Dedifferentiated amniotic fluid mesenchymal stem cell (primary cell): Measurements from ENCODE around the gene HEYL.
A peak's percentile ranks its signal among the peaks of the same experiment; 100 is the strongest.

Source experiments
- DNase-seq: peaks from one replicate; pipeline ENCODE4 v3.0.0-alpha.2; 2016; ENCODE audit errors: extremely low spot score

HEYL gene

GRCh38 chr1:39637361-39637760 lies 2.1 kb downstream of the HEYL start:
- no peak for DNase-seq

DNA sequence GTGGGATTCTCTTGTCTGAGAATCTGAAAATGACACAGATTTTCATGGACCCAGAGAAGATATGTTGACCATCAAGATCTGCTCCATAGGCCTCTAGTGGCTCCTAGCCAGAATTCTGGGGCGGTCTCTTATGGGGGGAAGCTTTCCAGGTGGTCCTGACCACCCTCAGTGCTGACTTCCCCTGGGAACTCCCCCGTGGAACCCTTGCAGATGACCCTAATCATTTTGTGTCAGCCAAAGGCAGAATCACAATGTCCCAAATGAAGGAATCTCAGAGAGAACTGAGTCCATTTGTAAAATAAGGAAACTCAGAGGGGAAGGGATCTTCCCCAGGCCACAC lies 3.6 kb downstream of the HEYL start:
- no peak for DNase-seq

DNA sequence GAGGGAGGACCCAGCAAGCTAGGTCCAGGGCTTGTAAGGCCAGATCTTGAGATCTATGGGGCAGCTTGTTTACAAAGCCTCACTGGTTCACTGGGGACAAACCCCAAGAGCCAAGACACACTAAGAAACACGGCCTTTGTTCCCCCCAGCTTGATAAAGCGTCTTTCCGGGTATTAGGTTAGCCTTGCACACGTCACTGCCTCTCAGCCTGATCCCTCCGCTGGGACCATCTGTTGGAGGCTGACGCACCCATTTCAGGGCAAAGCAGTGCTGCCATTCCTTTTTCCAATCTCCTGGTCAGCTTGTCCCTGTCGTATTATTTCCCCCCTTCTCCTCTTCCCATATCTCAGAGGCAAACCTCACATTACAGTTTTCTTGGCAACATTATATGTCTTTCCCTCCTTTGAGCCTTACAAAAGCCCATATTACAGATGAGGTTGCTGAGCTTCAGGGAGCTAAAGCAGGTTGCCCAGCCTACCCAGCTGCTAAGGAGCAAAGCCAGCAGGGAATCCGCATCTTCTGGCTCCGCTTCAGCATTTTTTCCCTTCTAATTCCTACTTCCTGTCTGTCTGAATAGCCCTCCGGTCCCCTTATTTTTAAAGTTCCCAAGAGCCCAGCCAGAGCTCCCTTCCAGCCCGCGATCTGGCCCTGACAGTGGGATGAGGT lies 4.1 kb downstream of the HEYL start:
- DNase-seq, result no peak

DNA sequence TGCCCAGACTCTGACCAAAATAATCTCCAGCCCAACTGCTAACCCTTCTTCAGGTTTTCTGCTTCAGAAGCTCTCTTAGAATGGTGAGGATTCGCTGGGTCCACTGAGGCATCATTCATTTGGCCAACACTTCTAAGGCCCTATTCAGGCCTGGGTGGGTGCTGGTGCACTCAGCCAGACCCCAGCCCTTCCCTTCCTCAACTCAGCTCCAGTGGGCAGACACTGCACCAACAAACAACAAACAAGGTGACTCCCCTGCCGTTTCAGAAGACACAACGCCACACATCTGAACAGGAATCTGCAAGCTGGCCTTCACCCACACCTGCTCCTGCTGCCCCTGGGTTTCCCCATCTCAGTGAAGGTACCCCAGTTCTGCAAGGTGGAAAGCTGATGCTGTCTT lies 6.0 kb downstream of the HEYL start:
- no peak for DNase-seq

DNA sequence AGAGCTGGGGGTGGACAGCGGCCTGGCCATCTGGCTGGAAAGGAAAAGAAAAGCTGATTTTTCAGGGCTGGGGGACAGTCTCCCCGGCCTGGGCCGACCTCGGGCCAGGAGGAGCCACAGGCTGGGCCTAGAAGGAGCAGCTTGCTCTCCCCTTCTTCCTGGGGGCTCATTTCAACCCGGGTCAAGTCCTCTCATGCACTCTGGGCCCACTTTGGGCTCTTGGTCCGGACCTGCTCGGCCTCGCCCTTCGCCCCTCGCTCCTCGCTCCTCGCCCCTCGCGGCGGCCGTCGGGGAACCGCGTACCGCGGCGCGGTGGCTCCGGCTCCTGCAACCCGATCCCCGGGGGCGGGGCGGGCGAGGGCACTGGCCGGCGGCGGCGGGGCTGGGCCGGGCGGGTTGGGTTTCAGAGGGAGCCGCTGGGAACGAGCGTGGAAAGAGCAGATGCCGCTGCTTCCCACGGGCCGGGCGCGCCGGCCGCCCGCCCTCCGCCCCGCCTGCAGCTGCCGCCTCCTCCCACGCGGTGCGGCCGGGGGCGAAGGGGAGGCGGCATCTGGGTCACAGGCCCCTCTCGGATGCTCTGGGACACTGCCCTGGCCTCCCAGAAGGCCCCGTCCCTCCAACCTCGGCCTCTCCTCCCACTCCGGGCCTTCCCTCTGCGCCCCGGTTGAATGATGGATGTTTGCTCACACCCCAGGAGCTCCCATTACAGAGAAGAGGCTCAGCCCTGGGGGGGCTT lies 6.6 kb downstream of the HEYL start:
- no peak for DNase-seq

GRCh38 chr1:39632323-39632681 lies 7.1 kb downstream of the HEYL start:
- DNase-seq, result no peak

DNA sequence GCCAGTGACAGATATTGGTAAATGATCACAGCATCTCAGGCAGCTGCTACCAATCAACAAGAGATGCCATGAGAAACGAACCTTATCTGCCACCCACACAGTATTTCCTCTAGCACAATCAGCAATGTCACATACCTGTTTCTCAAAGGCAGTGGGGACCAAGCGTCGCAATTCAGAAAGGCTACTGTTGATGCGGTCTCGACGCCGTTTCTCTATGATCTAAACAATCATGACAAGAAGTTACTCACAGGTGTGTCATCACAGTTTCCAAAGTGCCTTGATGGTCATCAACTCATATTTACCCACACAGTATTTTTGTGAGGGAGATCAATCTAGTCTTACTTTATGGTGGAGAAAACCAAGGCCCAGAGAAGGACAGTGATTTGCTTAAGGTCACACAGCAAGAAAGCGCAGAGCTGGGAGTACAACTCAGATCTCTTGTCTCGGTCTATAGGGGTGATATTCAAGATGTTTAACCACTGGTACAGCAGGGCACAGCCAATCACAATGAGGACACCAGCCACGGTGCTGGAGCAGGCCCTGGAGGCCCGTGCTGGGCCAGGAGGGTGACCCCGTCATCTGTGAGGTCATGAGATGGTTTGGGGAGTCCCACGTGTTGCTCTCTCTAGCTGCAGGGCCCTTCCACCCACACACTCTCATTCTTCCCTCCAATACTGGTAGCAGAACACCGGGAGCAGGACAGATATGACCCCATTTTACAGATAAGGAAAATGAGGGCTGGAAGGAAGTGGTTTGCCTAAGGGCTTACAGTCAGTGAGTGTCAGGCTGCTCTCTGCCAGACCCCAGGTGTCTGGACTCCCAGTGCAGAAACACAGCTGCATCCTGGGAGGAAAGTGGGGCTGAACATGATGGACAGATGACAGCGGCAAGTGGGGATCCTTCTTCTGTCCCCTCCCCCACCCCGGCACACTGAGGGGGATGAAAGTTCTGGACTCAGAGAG lies 7.8 kb downstream of the HEYL start:
- no peak for DNase-seq

DNA sequence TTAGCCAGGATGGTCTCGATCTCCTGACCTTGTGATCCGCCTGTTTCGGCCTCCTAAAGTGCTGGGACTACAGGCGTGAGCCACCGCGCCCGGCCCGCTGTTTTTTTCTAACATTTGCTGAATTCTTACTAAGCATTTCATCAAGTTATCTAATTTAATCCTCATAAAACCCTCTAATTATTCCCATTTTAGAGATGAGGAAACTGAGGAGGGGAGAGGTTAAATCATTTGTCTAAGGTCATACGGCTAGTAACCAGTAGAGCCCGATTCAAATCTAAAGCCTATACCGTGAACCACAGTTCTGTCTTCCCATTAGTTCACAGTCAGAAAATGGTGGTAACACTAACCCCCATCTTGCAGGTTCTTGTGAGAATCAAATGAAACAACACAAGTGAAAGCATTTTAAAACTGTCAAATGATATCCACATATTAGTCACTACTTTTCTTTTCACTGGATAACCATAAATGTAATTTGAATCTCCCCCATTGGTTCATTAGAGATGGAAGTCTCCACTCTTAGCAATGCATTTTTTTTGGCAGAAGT lies 10.6 kb downstream of the HEYL start:
- DNase-seq, result no peak

DNA sequence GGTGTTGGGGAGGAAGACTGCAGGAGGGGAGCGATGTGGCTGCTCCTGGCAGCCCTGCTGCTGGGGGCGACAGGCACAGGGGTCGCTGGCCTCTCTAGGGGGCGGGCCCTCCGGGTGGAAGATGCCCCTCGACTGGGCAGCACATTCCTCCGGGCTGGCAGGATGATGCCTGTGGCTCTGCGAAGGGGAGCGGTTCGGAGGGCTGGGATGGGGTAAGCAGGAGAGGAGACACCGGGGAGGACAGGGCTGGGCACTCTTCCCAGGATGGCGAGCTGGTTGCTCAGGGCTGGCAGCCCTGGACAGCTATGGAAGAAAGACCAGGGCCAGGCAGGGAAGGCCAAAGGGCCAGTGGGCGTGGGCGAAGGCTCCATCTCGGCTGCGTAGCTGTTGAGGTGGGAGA lies 12.8 kb downstream of the HEYL start:
- DNase-seq, result no peak

DNA sequence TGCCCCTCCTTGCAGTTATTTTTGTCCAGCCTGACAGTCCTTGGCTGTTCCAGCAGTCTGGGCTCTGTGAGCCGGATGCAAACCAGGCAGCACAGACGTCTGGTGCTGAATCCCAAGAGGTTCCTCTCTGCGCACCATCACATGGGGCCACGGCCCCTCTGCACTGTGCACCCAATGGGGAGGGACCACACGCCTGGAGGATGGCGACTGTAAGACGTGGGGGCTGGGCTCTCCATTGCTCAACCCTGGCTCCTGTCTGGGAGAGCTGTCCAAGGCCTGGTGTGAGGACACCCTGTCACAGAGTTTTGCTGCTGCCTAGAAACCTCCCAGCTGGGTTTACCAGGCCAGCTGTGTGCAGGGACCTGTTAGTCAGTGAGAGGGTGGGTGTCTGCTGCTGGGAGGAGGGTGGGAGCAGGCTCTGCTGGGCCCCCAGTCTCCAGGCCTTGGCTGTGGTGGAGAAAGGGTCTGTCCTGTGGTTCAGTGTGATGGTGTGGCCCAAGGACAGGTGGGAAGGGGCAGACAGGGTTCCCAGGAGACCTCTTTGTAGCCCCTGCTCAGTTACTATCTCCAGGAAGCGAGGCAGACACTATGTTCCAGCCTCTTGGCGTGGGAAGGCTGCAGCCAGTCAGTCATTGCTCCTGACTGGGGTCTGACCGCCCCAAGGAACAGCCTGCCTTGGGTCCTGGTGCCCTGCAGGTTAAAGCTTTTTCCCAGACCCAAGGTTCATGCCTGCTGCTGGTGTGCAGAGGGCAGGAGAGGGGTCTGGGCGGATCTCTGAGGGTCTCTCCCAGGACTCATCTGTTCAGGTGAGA lies 13.8 kb downstream of the HEYL start:
- DNase-seq, result no peak

DNA sequence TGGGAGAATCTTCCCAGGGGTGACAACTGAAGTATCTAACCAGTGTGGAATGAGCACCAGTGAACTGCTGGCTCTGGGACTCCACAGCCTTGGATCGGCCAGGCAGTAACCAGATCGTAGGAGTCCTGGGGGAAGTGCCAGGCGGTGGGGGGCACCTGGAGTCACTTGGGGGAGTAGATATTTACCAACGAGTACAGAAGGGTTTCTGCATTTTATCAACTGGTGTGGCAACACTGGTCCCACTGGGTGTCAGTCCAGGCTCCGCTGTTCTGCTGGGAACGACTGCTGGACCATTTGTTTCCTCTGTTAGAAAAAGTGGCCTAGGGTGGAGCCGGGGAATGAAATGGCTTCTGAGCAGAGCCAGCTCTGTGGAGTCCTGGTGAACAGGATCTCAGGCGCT lies 14.4 kb downstream of the HEYL start:
- no peak for DNase-seq

- DNase-seq, result no peak
Measured at GRCh38 chr1:39623053-39623452, 16.4 kb downstream of the HEYL start.

DNA sequence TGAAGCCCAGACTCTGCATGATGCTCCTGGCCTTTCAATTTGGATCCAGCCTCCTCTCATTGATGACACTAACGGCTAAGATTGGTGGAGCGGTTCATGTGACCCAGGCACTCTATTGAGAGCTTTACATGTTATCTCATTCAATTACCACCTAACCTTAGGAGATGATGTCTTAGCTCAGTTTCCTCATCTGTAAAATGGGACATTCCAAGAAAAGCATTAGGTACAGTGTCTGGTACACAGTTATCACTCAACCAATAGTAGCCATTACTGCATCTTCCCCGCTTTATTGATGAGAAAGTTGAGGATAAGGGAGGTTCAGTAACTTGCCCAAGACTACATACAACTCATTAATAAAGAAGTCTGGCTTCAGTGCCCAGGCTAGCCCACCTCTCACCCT lies 17.0 kb downstream of the HEYL start:
- no peak for DNase-seq

GRCh38 chr1:39620659-39621165 lies 18.7 kb downstream of the HEYL start:
- no peak for DNase-seq

- DNase-seq, result no peak
Measured at GRCh38 chr1:39617488-39618049, 21.9 kb downstream of the HEYL start.

DNA sequence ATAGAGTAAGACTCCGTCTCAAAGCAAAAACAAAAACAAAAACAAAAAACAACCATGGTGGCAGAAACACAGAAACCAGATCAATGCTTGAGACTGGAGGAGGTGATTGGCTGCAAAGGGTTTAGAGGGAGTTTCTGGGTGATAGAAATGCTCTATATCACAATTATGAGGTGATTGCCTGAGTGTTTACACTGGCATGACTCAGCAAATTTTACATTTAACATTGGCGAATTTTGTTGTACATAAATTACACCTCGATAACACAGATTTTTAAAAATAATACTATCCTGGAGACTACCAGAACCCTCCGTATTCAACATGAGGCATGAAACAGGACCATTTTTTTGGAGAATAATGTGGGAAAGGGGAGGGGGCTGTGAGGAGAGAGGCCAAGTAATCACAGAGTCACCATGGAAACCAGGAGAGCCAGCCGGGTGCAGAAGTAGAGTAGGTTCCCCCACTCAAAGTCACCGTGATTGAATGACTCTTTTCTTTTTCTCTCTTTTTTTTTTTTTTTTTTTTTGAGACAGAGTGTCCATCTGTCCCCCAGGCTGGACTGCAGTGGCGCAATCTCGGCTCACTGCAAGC lies 24.3 kb downstream of the HEYL start:
- DNase-seq, result no peak

GRCh38 chr1:39614488-39614887 lies 25.0 kb downstream of the HEYL start:
- DNase-seq, result no peak

DNA sequence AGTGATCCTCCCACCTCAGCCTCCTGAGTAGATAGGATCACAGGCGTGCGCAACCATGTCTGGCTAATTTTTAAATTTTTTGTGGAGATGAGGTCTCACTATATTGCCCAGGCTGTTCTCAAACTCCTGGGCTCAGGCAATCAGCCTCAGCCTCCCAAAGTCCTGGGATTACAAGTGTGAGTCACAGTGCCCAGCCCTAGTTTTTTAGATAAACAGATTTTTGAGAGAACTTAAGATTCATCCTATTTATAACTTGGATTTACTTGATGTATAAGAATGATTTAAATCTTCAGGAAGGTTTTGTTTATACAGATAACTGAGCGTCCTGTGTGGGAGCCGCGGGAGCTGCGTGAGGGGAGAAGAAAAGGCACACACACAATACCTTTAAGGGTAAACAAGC lies 26.2 kb downstream of the HEYL start:
- DNase-seq, result peak; percentile 20

GRCh38 chr1:39609618-39610331 lies 29.7 kb downstream of the HEYL start:
- DNase-seq, result no peak

GRCh38 chr1:39608921-39609320 lies 30.5 kb downstream of the HEYL start:
- DNase-seq, result no peak
